Brain microvascular endothelial cell (primary cell): ENCODE measurements around the gene ZCCHC2.

Experiments
- DNase-seq: peaks from one replicate; pipeline ENCODE4 v3.0.0-alpha.2; 2020
- H3K27ac ChIP-seq: fragments of 250-450 bp; sonication (Bioruptor Pico); 2 replicates; pipeline ENCODE4 v1.5.1; 2020; ENCODE audit warnings: mild to moderate bottlenecking, moderate library complexity
- H3K27me3 ChIP-seq: fragments of 250-450 bp; sonication (Bioruptor Pico); replicated peaks from 2 replicates; pipeline ENCODE4 v1.5.1; 2020; ENCODE audit warnings: mild to moderate bottlenecking
- H3K36me3 ChIP-seq: fragments of 250-450 bp; sonication (Bioruptor Pico); replicated peaks from 2 replicates; pipeline ENCODE4 v1.5.1; 2020; ENCODE audit warnings: mild to moderate bottlenecking
- H3K4me3 ChIP-seq: 2 replicates; pipeline ENCODE4 v1.5.1; 2011; ENCODE audit warnings: low read depth, mild to moderate bottlenecking, control low read depth, low read length, moderate library complexity
- in situ Hi-C: cut with HindIII; loops from 2 replicates; pipeline ENCODE4 v1.10.0; 2017; ENCODE audit warnings: low sequenced_read_pairs, low pct_ligation_motif_present
- TF ChIP-seq, protein P1 (sequence below): IDR thresholded peaks from 2 replicates; pipeline ENCODE4 v1.5.1; 2011; ENCODE audit warnings: low read depth, mild to moderate bottlenecking, moderate library complexity, low read length, control low read depth, inconsistent platforms; ENCODE audit errors: missing control alignments

ZCCHC2 gene

DNA sequence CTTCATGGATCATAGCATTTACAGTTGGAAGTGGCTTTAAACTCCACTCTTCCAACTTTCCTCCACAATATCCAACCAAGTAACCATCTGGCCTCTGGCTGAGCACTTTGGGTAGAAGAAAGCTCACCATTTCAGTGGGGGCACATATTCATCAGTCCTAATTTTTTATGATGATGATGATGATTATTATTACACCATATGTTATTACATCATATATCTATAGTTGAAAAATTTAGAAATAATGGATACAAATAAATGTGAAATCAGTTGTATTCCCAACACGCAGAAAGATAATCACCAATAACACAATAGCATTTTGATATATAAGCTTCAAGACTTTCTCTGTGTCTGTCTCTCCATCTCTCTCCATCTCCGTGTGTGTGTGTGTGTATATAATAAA lies 26.6 kb upstream of the ZCCHC2 start:
- Histone ChIP-seq H3K27ac (no peak overlapping the region), H3K4me3 (no peak overlapping the region), H3K27me3 (no peaks in the 10 kb centered on the region), H3K36me3 (no peaks in the 10 kb centered on the region)
- DNase-seq: no peak
- in situ Hi-C loops: no loop called here
- TF ChIP-seq, protein P1, sequence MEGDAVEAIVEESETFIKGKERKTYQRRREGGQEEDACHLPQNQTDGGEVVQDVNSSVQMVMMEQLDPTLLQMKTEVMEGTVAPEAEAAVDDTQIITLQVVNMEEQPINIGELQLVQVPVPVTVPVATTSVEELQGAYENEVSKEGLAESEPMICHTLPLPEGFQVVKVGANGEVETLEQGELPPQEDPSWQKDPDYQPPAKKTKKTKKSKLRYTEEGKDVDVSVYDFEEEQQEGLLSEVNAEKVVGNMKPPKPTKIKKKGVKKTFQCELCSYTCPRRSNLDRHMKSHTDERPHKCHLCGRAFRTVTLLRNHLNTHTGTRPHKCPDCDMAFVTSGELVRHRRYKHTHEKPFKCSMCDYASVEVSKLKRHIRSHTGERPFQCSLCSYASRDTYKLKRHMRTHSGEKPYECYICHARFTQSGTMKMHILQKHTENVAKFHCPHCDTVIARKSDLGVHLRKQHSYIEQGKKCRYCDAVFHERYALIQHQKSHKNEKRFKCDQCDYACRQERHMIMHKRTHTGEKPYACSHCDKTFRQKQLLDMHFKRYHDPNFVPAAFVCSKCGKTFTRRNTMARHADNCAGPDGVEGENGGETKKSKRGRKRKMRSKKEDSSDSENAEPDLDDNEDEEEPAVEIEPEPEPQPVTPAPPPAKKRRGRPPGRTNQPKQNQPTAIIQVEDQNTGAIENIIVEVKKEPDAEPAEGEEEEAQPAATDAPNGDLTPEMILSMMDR: no peak

DNA sequence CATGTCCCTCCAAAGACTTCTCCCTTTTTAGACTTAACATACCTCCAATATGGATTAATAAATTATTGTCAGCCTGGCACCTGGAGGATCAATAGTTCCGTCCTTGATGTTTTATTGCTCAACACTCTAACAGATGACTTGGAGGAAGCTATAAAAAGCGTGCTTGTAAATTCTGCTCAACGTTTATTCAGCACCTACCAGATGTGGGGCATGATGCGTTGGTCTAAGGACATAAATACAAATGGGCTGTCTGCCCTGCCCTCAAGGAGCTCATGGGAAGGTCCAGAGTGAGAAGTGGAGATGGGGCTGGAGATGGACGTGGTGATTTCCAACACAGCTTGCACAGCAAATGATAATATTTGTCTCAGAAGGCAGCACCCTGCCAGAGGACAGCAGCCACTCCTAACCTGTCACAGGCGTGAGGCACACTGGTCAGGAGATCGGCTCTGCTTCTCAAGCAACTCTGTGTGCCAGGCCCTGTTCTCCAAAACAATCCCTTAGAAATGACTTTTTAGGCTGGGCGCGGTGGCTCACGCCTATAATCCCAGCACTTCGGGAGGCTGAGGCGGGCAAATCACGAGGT lies 25.5 kb upstream of the ZCCHC2 start:
- H3K27ac ChIP-seq: no peak overlapping the region
- in situ Hi-C loops: no loop called here
- DNase-seq: no peak
- no peaks in the 10 kb centered on the region for H3K36me3 ChIP-seq
- H3K27me3 ChIP-seq: no peaks in the 10 kb centered on the region
- TF ChIP-seq, protein P1: no peak
- no peak overlapping the region for H3K4me3 ChIP-seq

DNA sequence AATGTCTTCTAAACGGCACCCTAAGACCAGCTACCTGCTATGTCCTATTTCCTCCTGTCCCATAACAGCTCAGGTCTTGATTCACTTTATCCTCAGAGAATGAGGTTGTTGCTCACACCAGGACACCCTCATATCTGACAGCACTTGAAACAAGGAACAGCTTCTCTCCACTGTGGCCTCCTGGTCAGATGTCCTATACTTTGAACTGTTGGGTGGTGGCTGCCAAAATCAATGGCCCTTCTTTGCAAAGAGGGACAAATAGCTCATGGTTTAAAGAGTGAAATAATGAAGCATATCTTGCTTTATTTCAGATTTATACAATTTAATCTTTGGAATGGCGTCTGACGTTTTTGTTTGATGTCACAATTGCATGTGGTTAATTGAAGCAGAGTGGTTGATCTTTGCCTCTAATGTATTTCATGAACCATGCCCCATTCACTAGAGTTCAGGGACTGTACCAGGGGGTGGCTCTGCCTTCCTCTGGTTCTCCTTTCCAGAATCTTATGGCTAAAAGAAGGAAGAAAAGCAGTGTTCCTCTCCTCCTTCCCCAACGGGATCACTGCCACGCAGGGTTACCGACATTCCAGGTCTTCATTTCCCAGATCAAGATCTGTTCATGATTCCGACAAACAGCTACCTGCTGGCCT lies 24.1 kb upstream of the ZCCHC2 start:
- no peak overlapping the region for H3K4me3 ChIP-seq
- H3K27me3 ChIP-seq: no peaks in the 10 kb centered on the region
- TF ChIP-seq, protein P1: no peak
- no peak for DNase-seq
- in situ Hi-C loops: no loop called here
- H3K36me3 ChIP-seq: no peaks in the 10 kb centered on the region
- no peak overlapping the region for H3K27ac ChIP-seq

DNA sequence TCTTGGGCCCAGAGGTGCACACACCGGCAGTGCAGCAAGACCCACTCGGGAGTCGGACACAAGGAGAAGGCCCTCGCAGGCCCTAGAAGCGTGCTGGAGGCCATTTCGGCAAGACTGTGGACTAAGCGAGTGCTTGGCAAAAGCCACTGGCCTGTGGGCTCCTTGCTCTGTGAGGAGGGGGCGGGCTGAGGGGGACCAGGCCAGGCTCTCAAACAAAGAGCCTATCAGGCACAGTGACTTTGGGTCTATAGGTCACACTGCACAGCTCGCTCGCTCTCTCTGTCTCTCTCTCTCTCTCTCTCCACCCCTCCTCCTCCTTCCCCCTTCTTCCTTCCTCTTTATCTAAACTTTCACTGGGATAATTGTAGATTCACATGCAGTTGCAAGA lies 23.6 kb upstream of the ZCCHC2 start:
- Histone ChIP-seq H3K27ac (no peak overlapping the region), H3K4me3 (no peak overlapping the region), H3K27me3 (no peaks in the 10 kb centered on the region), H3K36me3 (no peaks in the 10 kb centered on the region)
- DNase-seq: no peak
- TF ChIP-seq, protein P1: no peak
- in situ Hi-C loops: no loop called here

DNA sequence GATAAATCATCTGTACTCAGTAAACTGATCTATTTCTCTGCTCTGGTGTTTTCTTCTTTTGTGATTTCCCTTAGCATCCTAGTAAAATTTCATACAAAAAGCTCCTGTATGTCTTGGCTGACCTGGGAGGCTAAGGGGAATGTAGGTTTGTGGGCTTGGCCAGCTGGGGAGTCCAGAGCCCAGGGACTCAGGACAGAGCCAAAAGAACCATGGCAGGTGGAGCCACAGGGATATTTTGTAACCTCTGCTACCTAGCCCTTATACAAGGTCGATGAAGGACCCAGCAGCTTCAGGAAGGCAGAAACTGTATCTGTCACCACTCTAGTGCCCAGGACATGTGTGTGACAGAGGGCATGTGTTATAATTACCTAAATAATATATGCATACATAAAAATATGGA lies 22.7 kb upstream of the ZCCHC2 start:
- no peaks in the 10 kb centered on the region for H3K36me3 ChIP-seq
- TF ChIP-seq, protein P1: no peak
- in situ Hi-C loops: no loop called here
- no peak overlapping the region for H3K27ac ChIP-seq
- H3K27me3 ChIP-seq: no peaks in the 10 kb centered on the region
- no peak overlapping the region for H3K4me3 ChIP-seq
- DNase-seq: no peak
